GM11168 (cell line): ENCODE results near the gene EBF3.

Source experiments
- in situ Hi-C: fragments of 300-500 bp; cut with MboI; formaldehyde crosslinking; loops from one replicate; pipeline ENCODE4 v1.12.0; 2022; ENCODE audit warnings: low sequenced_read_pairs; ENCODE audit not compliant: unreplicated experiment

Gene EBF3

DNA sequence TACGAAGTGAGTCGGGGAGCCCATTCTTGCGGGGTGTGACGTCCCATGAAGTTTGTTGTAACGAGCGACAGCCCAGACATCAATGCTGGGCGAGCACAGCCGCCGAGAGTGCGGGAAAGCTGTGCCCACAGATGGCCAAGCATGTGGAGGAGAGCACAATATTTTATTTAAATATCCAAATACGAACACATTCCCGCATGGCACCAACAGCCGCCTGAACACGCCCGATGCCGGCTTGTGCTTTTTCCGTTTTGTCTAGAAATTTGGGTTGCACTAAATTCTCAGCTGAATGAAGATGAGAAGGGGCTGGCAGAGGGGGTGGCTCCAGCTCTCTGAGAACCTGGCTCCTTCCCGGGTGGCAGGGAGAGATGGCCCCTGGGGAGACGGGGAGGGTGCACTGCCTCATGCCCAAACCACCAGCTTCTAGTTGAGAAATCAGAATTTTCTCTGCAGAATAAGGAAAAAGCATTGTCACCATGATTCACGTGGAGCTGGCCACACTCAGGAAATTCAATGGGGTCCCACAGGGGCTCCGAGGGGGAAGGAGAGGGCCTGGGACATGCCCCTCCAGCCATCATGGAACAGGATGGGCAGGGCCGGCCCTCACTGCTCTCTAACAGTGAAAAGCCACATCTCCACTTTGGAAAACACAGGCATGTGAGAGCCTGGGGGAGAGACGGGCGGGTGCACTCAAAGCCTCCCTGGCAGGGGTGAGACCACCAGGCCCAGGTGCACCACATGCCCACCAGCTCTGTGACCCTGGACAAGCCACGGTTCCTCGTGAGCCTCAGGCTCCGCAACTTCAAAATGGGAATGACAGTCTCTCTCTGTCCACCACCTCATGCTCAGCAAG lies 48.3 kb downstream of the EBF3 start:
- in situ Hi-C loops = no loop called here

DNA sequence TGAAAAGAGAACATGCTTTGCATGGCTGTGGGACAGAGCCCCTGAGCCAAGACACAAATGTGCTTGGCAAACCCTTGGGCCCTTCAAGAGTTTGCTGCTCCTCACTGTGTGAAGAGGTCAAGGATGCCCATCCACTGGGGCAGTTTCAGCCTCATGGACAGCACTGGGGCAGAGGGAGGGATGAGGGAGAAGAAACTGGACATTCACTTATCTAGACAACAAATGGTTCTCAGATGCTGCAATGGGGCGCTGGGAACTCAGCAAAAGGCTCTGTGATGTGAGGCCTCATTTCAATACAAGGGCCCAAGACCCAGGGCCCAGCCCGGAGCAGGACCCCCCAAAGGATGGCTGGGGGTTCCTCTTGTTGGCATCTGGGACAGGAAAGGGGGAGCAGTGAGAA lies 49.1 kb downstream of the EBF3 start:
- in situ Hi-C loops = no loop called here

DNA sequence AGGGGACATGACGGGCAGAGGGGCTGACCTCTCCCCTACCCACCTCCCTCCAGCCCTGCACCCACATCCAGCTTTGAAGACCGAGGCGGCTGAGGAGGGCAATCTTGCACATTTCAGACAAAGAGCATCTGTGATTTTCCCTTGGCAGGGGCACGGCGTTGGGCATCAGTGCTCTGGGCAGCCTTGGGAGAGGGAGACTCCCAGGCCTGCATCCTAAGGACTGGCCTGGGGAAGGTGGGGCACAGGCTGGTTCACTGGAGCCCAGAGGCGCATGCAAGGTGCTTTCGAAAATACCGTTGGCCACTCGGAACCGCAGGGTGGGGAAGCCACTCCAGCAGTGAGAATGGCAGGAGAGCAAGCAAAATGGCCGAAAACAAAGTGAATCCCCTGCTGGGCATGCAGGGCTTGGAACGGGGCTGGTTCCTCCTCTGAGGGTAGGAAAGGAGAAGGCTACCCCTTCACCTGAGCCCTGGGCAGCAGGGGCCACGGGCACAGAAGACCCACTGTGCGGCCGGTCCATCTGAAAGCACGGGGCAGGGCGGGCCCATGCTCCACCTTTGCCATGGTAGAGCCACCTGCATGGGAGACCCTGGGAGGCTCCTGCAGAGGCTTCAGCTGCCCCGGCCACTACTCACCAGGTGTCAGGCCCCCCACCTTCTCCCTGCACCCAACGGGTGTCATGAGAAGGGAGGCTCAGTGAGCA lies 49.8 kb downstream of the EBF3 start:
- in situ Hi-C loops = no loop called here

DNA sequence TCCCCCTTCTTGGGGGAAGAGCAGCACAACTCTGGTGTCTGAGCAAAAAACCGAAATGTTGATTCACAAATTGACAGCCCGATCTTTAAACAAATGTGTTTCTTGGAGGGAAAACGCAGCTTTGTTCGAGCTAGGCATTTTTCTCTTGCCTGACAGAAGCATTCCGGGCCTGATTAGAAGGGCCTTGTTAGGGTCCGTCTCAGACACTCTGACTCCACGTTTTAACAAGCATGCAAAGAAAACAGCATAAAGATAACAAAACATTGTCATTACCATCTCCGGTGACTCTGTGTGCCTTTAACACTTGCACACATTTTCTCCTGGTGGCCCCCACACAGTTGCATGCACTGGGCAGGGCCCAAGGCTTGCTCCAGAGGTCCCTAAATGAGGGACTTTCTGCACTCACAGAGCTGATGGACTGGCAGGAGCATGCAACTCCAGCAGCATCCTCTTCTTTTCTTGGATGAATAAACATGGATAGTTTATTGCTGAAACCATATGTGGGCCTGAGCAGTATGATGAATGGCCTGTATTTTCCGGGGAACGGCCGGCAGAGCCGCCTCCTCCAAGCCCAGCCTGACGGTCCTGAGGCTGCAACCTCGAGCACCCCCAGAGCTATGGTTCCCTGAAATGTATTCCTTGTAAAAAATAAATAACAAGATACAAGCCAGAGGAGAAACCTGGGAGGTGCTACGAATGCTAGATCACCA lies 50.9 kb downstream of the EBF3 start:
- in situ Hi-C loops = no loop called here

DNA sequence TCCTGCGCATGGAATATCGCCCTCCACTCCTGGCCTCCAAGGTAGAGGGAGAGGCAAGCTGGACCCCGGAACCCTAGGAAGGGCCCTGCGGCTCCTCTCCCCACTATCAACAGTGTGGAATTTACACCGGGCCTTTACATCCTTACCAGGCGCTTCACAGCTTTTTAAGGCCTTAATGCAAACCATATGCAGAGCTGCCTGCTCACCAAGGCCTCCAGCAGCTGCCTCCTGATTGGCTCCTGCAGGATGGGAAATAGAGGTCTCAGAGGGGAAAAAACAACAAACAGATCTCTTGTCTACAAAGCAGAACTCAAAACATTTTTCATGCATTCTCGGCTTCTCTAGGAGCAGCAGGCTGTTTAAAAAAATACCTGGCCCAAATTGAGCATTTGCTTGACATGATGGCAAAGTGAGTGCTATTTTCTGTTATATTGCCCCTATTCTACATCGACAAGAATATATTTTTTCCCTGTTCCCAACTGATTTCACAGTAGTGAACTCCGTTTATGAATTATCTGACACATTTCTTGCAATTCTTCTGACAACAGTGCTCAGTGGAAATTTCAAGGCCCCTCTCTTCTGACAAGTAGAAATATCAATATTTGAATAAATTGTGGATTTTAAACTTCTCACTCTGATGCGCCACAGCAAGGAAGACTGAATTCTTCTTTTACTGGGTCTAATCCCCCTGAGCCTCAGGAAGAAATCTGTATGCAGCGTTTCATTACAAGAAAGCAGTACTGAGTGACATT lies 51.7 kb downstream of the EBF3 start:
- in situ Hi-C loops = no loop called here

DNA sequence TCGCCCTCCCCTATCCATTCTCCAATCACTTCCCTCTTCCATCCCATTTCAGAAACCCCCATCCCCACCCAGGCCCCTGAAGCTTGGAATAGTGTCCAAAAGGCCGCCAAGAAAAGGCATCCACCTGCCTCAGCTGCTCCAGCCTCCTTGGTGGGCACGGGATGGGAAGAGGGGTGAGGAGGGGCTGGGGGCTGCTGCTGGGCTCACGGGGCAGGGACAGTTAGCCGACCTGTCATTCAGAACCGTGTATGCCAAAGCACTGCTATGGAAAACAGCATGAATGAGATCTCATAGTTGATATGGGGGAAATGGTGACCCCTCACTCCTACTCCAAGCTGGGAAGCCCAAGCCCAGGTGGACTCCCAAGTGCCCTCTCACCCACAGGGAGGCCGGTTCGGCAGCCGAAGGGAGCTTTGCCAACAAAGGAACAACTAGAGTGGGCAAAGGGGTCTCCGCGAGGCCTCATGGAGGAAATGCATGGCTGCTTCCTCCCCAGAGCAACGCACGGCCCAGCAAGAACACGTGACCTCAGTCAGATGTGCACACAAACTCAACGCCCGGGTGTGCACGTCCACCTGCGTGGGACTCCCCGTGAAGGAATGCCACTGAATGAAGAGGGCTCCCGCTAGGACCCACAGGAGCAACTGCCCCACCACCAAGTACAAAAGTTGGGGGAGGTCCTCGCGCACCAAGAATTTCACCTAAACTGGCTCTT lies 52.5 kb downstream of the EBF3 start:
- in situ Hi-C loops = no loop called here

DNA sequence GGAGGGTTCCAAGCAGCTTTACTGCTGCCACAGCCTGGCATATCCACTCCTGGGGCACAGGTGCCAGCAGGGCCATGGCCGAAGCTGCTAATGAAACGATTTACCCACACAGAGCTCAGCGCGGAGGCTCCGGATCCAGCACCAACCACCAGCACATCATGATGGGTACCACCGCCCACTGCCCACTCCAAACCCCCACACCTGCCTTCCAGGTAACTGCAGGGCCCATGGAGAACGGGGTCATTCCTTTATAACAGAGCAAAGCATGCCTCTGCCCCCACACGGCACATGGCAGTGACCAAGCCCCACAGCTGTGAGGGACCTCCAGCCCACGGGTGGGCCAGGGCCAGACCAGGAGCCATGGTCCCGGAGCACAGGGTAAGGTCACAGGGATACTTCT lies 53.2 kb downstream of the EBF3 start:
- in situ Hi-C loops = no loop called here

DNA sequence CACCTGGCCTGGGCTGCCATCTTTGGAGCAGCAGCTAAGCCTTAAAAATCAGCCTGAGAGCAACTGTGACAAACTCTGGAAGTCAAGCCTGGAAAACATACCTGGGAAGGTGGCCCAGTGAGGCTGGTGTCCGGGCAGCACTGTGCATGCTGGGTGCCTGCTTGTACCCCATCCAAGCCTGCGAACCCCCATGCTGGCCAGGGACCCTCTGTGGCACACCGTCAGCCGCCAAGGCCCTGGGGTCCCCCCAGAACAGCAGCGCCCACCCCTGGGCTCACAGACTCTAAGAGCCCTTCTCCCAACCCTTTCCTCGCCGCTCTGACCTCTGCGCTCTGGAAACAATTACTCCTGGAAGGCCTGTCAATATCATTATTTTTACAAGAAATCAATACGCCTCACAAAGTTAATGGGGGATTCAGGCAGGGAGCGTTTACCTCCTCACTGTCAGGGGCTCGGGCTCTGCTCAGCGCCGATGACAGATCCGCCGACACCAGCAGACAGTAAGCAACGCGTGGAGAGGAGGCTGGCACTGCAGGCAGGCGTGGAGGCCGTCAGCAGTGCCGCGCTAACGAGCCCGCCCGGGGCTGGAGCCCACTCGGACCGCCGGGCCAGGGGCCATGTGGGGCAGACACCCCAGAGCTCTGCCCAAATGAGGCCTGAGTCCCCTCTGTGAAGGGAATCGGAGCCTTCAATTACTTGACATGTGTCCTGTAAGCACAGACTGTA lies 54.4 kb downstream of the EBF3 start:
- in situ Hi-C loops = no loop called here

DNA sequence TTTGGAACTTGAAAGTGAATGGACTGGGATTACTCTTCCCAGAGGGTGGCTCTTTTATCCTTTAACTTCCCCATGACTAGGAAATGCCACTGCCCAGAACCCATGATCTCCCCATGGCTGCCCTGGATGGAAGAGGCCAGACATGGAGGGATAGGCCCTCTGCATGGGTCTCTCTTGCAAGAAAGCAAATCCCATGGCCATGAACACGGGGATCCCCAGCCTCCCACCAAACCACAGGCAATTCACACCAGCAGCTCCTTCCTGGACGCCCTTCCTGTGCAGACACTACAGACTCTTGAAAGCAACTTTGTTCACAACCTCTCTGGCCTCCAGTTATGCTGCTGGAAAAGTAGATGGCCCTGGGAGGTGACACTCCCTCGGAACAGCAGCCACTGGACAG lies 55.0 kb downstream of the EBF3 start:
- in situ Hi-C loops = no loop called here

DNA sequence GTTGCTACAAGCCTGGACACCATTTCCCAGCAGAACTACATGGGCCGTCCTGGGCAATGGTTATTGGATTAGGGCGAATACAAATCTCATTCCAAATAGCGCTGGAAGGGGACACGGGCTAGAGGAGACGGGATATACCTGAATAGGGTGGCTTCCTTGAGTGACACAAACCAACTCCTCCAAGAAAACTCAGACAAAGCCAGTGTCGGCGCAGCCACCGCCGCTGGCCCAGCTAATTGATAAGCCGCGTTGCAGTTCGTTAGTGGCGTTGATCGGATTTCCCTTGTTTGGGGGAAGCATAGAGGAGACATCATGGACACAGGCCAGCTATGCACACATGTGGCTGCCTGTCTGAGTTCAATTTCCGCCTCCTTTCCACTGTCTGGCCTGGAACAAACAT lies 55.7 kb downstream of the EBF3 start:
- in situ Hi-C loops = no loop called here

DNA sequence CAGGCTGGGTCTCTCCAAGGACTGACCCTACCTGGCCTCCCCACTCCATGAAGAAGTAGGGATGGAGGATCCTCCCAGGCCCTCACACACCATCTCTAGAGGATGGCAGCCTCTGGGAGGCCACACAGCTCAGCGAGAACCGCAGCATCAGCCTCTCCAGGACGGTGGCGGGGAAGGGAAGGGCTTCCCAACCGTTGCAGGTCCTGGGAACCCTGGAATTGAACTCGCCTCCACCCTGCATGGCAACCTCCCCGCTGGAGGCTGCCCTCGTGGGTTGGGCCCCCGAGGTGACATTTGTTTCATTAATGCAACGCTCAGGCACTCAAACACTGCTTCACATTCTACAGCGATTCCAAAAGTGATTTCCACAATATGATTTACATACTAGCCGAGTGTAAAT lies 58.5 kb downstream of the EBF3 start:
- in situ Hi-C loops = no loop called here

DNA sequence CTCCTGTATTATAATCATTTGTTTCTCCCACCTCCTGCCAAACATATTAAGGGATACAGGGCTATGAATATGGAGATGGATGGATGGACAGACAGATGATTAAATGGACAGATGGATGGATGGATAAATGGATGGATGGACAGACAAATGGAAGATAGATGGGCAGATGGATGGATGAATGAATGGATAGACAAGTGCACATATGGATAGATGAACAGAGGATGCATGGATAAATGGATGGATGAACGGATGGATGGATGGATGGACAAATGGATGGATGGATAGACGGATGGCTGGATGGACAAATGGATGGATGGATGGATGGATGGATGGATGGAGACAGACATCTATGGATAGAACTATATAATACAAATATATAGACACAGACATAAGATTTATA lies 59.8 kb downstream of the EBF3 start:
- in situ Hi-C loops = no loop called here

DNA sequence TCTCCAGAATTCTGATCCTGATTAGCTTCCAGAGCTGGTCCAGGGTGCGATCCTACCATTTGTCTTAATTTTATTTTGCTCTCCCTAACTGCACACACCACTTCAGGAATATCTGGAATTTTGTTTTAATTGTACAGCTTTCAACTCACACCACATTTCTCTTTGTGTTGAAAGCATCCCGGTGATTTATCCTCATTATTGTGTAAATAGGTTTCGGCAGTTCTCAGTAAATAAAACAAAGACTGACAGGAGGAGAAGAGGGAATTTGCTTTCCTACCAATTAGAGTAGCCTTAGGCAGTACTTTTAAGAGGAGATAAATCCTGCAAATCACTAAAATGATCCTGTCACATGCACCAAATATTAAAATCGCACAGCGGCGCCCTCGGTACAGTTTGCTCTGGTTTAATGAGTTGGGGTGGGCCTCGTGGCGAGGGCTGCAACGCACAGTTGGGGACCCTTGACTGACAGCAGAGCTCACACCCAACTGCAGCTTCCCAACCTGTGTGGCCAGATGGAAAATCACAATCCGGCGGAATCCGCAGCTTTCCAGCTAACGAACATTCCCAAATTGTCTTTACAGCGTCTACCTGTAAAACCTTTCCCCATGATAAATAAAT lies 62.6 kb downstream of the EBF3 start:
- in situ Hi-C loops = no loop called here

DNA sequence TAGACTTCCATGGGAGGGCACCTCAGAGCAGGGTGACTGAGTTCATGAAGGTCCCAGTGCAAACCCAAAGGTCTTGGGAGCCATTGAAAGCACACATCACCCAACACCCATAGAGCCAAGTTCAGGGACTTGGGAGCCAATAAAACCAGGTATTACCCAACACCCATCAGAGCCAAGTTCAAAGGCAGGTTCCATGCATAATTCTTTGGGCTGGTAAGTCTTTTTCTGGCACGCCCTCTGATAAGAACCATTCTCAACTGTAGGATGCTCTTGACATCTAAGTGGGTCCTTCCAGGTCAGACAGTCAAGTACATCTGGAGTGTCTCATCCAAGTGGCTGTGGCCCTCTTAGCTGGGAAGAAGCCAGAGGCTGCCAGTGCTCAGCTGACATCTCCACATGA lies 63.2 kb downstream of the EBF3 start:
- in situ Hi-C loops = no loop called here

DNA sequence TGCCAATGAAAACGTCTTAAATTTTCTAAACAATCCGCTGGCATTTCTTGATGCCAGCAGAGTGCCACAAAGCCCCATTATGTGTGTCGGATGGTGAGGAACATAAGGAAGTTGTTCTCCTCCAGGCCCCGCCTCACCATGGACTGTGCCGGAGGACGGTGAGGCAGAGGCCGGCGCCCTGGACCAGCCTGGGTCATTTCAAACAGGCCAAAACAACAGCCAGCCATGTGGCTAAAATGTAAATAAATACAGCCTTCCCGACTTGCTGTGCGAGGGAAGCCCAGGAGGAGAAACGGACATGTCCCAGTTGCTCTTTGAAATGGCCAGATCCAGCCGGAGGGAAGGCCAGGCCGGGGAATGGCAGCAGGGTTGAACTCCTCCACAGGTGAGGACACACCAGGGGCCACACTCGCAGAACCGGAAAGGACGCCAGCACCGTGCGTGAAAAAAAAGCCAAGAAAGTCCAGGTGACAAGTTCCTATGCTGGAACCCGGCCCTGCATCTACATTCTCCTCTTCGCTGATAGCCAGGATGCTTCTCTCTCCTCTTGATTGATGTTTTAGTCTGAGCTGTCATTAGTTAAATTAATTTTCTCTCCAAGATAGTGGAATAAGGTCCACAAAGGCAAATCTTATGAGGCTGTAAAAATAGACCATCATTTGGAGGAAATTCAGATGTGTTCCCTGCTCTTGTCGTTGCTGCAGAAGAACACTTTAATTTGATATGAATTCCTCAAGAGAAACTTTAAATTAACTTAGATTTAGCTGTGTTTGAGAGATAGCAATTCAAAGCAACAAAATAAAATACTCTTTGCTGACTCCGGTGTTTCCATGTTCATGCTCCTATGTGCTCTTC lies 64.6 kb downstream of the EBF3 start:
- in situ Hi-C loops = no loop called here

DNA sequence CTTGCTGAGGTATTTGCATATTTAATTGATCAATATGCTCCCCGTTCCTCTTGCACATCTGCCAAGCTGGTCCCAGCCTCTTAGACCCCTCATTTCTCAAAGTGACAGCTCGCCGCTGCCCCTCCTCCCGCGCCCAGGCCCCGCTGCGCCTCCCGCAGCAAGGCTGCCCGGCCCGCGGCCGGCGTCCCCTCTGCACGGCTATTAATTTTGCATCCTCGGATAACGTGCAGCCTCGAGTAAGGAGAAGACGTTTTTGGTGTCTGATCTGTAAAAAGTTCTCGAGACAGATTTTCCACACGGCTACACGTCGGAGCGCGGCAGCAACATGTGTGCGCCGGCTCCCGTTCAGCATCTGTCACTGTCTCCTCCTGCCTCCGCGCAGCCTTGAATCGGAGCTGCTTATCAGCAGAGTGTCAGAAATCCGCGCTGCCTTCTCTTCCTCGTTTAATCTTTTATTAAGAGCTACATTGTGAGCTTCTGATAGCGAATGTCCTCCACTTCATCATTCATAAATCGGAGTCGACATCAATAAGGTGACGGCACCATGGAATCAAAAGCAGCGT lies 65.3 kb downstream of the EBF3 start:
- in situ Hi-C loops = no loop called here

DNA sequence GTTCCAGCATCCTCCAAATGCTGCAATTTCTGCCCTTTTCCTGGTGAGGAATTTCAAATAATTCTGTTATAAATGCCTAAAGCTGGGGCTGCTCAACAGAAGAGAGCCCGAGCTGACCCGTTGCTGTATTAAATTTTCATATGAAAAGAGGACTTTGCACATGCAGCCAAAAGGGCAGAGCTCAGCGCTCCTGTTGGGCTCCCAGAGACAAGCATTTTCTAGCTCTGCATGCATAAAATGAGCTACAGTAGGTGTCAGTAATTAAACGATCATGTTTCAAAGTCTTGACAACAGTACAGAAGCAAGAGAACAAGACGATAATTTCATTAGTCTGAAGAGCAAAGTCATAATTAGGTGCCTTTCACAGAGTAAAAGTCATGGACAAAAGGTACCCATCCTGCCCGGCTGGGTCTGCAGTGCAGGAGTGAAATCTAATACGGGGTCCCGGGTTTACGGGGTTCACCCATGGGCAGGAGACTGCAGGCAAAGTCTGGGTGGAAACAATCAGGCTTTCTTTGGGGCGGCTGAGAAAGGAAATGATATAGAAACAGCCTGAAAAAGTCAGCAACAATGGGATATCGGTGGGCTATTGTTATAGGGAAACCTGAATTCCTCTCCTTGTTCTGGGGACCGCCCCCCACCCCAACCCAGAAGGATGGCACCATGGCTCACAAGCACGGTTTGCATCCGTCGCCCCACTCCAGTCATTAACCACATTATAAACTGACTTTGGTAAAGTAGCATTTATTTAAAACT lies 66.0 kb downstream of the EBF3 start:
- in situ Hi-C loops = no loop called here
